Measurements from ENCODE around the gene NUP62CL.

NUP62CL gene

GRCh38 chrX:107123750-107124149 lies 82.5 kb downstream of the NUP62CL start:
- H3K27me3 ChIP-seq (replicated peaks; ENCODE audit: control insufficient read depth, insufficient read depth, low read length): no peaks in the 10 kb centered on the region
- no peaks in the 10 kb centered on the region for H3K36me3 ChIP-seq (ENCODE audit: control insufficient read depth, insufficient read depth, low read length)
- no peak for DNase-seq (ENCODE audit: extremely low read depth, insufficient read length)
- H3K4me3 ChIP-seq (replicated peaks; ENCODE audit: low read depth, low read length): no peak overlapping the region
- TF ChIP-seq CTCF (IDR thresholded peaks at IDR 0.05; ENCODE audit: insufficient read depth, low read length, poor library complexity, severe bottlenecking): no peak

GRCh38 chrX:107119283-107119682 lies 87.0 kb downstream of the NUP62CL start:
- H3K4me3 ChIP-seq (replicated peaks; ENCODE audit: low read depth, low read length): peak overlapping the region; percentile 69
- TF ChIP-seq CTCF (IDR thresholded peaks at IDR 0.05; ENCODE audit: insufficient read depth, low read length, poor library complexity, severe bottlenecking): no peak
- no peaks in the 10 kb centered on the region for H3K27me3 ChIP-seq (replicated peaks; ENCODE audit: control insufficient read depth, insufficient read depth, low read length)
- H3K36me3 ChIP-seq (ENCODE audit: control insufficient read depth, insufficient read depth, low read length): 0 out of 2 replicates have a peak, but pooled peaks cover 1% of the 10 kb centered on the region
- no peak for DNase-seq (ENCODE audit: extremely low read depth, insufficient read length)

- TF ChIP-seq CTCF (IDR thresholded peaks at IDR 0.05; ENCODE audit: insufficient read depth, low read length, poor library complexity, severe bottlenecking): no peak
- H3K36me3 ChIP-seq (ENCODE audit: control insufficient read depth, insufficient read depth, low read length): 0 out of 2 replicates have a peak, but pooled peaks cover 1% of the 10 kb centered on the region
- peak within 1 kb of the TSS; percentile 69 for H3K4me3 ChIP-seq (replicated peaks; ENCODE audit: low read depth, low read length)
Observed at GRCh38 chrX:107118322-107119147, 87.7 kb downstream of the NUP62CL start, which contains the start of gene RBM41. Gene RBM41 (minus strand): TSS chrX:107118822. CDS start chrX:107118773, 49 bp downstream.

GRCh38 chrX:107117993-107118321 lies 88.3 kb downstream of the NUP62CL start:
- no peaks in the 10 kb centered on the region for H3K27me3 ChIP-seq (replicated peaks; ENCODE audit: control insufficient read depth, insufficient read depth, low read length)
- H3K36me3 ChIP-seq (ENCODE audit: control insufficient read depth, insufficient read depth, low read length): 0 out of 2 replicates have a peak, but pooled peaks cover 1% of the 10 kb centered on the region
- no peak for TF ChIP-seq CTCF (IDR thresholded peaks at IDR 0.05; ENCODE audit: insufficient read depth, low read length, poor library complexity, severe bottlenecking)
- peak overlapping the region; percentile 69 for H3K4me3 ChIP-seq (replicated peaks; ENCODE audit: low read depth, low read length)
- DNase-seq (ENCODE audit: extremely low read depth, insufficient read length): no peak

More at GRCh38 chrX:107118322-107119147, 87.7 kb downstream of the NUP62CL start, which contains the start of gene RBM41:
- H3K27me3 ChIP-seq (replicated peaks; ENCODE audit: control insufficient read depth, insufficient read depth, low read length): no peaks in the 10 kb centered on the region
- peak; percentile 64 for DNase-seq (ENCODE audit: extremely low read depth, insufficient read length)

GRCh38 chrX:107107459-107107858 lies 98.8 kb downstream of the NUP62CL start:
- Histone ChIP-seq H3K27me3 (replicated peaks; ENCODE audit: control insufficient read depth, insufficient read depth, low read length) (no peaks in the 10 kb centered on the region), H3K36me3 (ENCODE audit: control insufficient read depth, insufficient read depth, low read length) (no peaks in the 10 kb centered on the region), H3K4me3 (replicated peaks; ENCODE audit: low read depth, low read length) (no peak overlapping the region)
- no peak for DNase-seq (ENCODE audit: extremely low read depth, insufficient read length)
- TF ChIP-seq CTCF (IDR thresholded peaks at IDR 0.05; ENCODE audit: insufficient read depth, low read length, poor library complexity, severe bottlenecking): no peak

Data from GM06990 (cell line).